HCT116 (cell line): ENCODE data around the gene TNFSF13B. TPM values are rescaled to one million over a fixed set of nuclear protein-coding genes. Genes with fewer than 3 reads are reported as not detected.

Experiments
- ATAC-seq: fragments of 200-7000 bp; cut with Tn5 transposase; 2 replicates; pipeline ENCODE4 v1.9.1; 2020; ENCODE audit warnings: mild to moderate bottlenecking, moderate library complexity
- BruUV-seq: library from RNA; stranded (reverse); fragments of 400-500 nt; replicated peaks from 2 replicates; lab custom pipeline; 2021; lab: Mats Ljungman, UMichigan
- CTCF ChIA-PET: fragments of 300-600 bp; sonication (Branson Sonifier 250); formaldehyde crosslinking; loops from one replicate; lab custom pipeline; 2021; ENCODE audit warnings: antibody characterized with exemption; lab: Charles Lee
- POLR2A ChIA-PET: fragments of 300-600, 350-600 bp; sonication (Branson Sonifier 250); formaldehyde crosslinking; loops from one replicate; lab custom pipeline; 2021; ENCODE audit warnings: antibody characterized with exemption; lab: Charles Lee
- RAD21 ChIA-PET, 2 experiments: fragments of 300-600 bp; sonication (Branson Sonifier 250); formaldehyde crosslinking; loops; one replicate each; lab custom pipeline; 2023; ENCODE audit warnings: low total read pairs in 2 of 2; ENCODE audit not compliant: uncharacterized antibody in 2 of 2, unreplicated experiment in 2 of 2, low non-redundant PET in 1 of 2; lab: Charles Lee
- DNase-seq: peaks from one replicate; pipeline ENCODE4 v3.0.0-alpha.2; 2010; ENCODE audit warnings: low read depth, low spot score
- H2AFZ ChIP-seq: fragments of 200-600 bp; shearing (Covaris generic), sonication (generic); 2 replicates; pipeline ENCODE4 v1.6.1; 2017; ENCODE audit warnings: low read depth, mixed run types, mixed read lengths, antibody characterized with exemption, low read length; ENCODE audit not compliant: poor library complexity, severe bottlenecking
- H3K27ac ChIP-seq: 2 replicates; pipeline ENCODE4 v1.5.1; 2012; ENCODE audit warnings: low read depth, low read length
- H3K27me3 ChIP-seq: fragments of 200-600 bp; sonication (generic); 2 replicates; pipeline ENCODE4 v1.6.1; 2016; ENCODE audit warnings: mixed run types, low read length, mixed read lengths; ENCODE audit not compliant: insufficient read depth
- H3K36me3 ChIP-seq, 2 experiments: fragments of 200-500 bp in 1 of 2; fragments of 200-600 bp in 1 of 2; sonication (Bioruptor generic) in 1 of 2; sonication (generic) in 1 of 2; 2 replicates each; pipeline versions ENCODE4 v1.5.1 to v1.6.1; 2014 to 2016; ENCODE audit warnings: low read length in 2 of 2, inconsistent platforms in 1 of 2, mixed read lengths in 1 of 2, mixed run types in 1 of 2; ENCODE audit not compliant: insufficient read depth in 2 of 2, control insufficient read depth in 1 of 2
- H3K4me1 ChIP-seq, 2 experiments: fragments of 200-600 bp in 1 of 2; sonication (generic) in 1 of 2; 2 replicates each; pipeline versions ENCODE4 v1.5.1 to v1.6.1; 2012 to 2017; ENCODE audit warnings: low read length in 2 of 2, inconsistent platforms in 1 of 2, mild to moderate bottlenecking in 1 of 2, mixed read lengths in 1 of 2, mixed run types in 1 of 2, moderate library complexity in 1 of 2; ENCODE audit not compliant: insufficient read depth in 2 of 2, control insufficient read depth in 1 of 2
- H3K4me2 ChIP-seq: fragments of 200-600 bp; sonication (generic); 2 replicates; pipeline ENCODE4 v1.6.1; 2017; ENCODE audit warnings: mixed run types, low read length, mixed read lengths
- H3K4me3 ChIP-seq, 2 experiments: fragments of 200-600 bp in 1 of 2; sonication (generic) in 1 of 2; replicated peaks in 1 of 2; 2 replicates each; pipeline ENCODE4 v1.5.1; 2011 to 2016; ENCODE audit warnings: low read length in 2 of 2, control low read depth in 1 of 2, low read depth in 1 of 2, mild to moderate bottlenecking in 1 of 2, mixed read lengths in 1 of 2, mixed run types in 1 of 2
- H3K79me2 ChIP-seq: fragments of 200-600 bp; sonication (generic); 2 replicates; pipeline ENCODE4 v1.6.1; 2017; ENCODE audit warnings: mild to moderate bottlenecking, mixed run types, low read length, moderate library complexity, mixed read lengths; ENCODE audit not compliant: insufficient read depth
- H3K9ac ChIP-seq: fragments of 200-600 bp; sonication (generic); 2 replicates; pipeline ENCODE4 v1.6.1; 2016; ENCODE audit warnings: low read length, mixed read lengths
- H3K9me2 ChIP-seq: fragments of 200-600 bp; sonication (generic), shearing (Covaris generic); 2 replicates; pipeline ENCODE4 v1.6.1; 2017; ENCODE audit warnings: mixed run types, mild to moderate bottlenecking, moderate library complexity; ENCODE audit not compliant: insufficient read depth
- H3K9me3 ChIP-seq, 2 experiments: fragments of 200-500 bp in 1 of 2; fragments of 200-600 bp in 1 of 2; sonication (Bioruptor generic) in 1 of 2; sonication (generic) in 1 of 2; 2 replicates each; pipeline ENCODE4 v1.6.1; 2014 to 2017; ENCODE audit warnings: low read length in 2 of 2, mixed read lengths in 2 of 2, inconsistent platforms in 1 of 2, low read depth in 1 of 2, mild to moderate bottlenecking in 1 of 2, mixed run types in 1 of 2, moderate library complexity in 1 of 2; ENCODE audit not compliant: control insufficient read depth in 1 of 2, insufficient read depth in 1 of 2
- H4K20me1 ChIP-seq: fragments of 200-600 bp; sonication (generic), shearing (Covaris generic); 2 replicates; pipeline ENCODE4 v1.6.1; 2017; ENCODE audit warnings: mixed run types, mild to moderate bottlenecking, moderate library complexity; ENCODE audit not compliant: insufficient read depth
- ATF3 ChIP-seq: IDR thresholded peaks from 2 replicates; pipeline ENCODE4 v1.6.1; 2012
- CBX3 ChIP-seq: IDR thresholded peaks from 2 replicates; pipeline ENCODE4 v1.6.1; 2012; ENCODE audit warnings: low read depth
- CEBPB ChIP-seq: IDR thresholded peaks from 2 replicates; pipeline ENCODE4 v1.6.1; 2012; ENCODE audit warnings: low read depth
- CTCF ChIP-seq, 3 experiments: fragments of 200-600 bp in 1 of 3; sonication (generic) in 1 of 3; IDR thresholded peaks in 2 of 3; conservative IDR thresholded peaks in 1 of 3; 2 replicates each; pipeline ENCODE4 v1.5.1; 2012 to 2017; ENCODE audit warnings: low read depth in 2 of 3, low read length in 2 of 3, antibody characterized with exemption in 1 of 3, borderline replicate concordance in 1 of 3, control low read depth in 1 of 3, mild to moderate bottlenecking in 1 of 3, mixed read lengths in 1 of 3, mixed run types in 1 of 3, moderate library complexity in 1 of 3; ENCODE audit not compliant: insufficient read depth in 1 of 3
- EGR1 ChIP-seq: IDR thresholded peaks from 2 replicates; pipeline ENCODE4 v1.6.1; 2012; ENCODE audit warnings: low read depth
- ELF1 ChIP-seq: IDR thresholded peaks from 2 replicates; pipeline ENCODE4 v1.6.1; 2012; ENCODE audit warnings: low read depth, borderline replicate concordance
- EZH2 ChIP-seq: fragments of 200-600 bp; sonication (generic); IDR thresholded peaks from 2 replicates; pipeline ENCODE4 v1.6.1; 2017; ENCODE audit warnings: antibody characterized with exemption, mixed run types
- EZH2phosphoT487 ChIP-seq: fragments of 200-600 bp; IDR thresholded peaks from 2 replicates; pipeline ENCODE4 v1.6.1; 2018; ENCODE audit warnings: antibody characterized with exemption, borderline replicate concordance
- FOSL1 ChIP-seq: IDR thresholded peaks from 2 replicates; pipeline ENCODE4 v1.6.1; 2012; ENCODE audit warnings: low read depth
- JUND ChIP-seq: IDR thresholded peaks from 2 replicates; pipeline ENCODE4 v1.6.1; 2012
- MAX ChIP-seq: IDR thresholded peaks from 2 replicates; pipeline ENCODE4 v1.6.1; 2012
- POLR2A ChIP-seq: IDR thresholded peaks from 2 replicates; pipeline ENCODE4 v1.7.0; 2011; ENCODE audit warnings: borderline replicate concordance; ENCODE audit not compliant: insufficient read depth, insufficient read length; ENCODE audit errors: extremely low read depth
- SIN3A ChIP-seq: IDR thresholded peaks from 2 replicates; pipeline ENCODE4 v1.6.1; 2012; ENCODE audit warnings: low read depth
- SRF ChIP-seq: IDR thresholded peaks from 2 replicates; pipeline ENCODE4 v1.6.1; 2012; ENCODE audit warnings: low read depth
- YY1 ChIP-seq: IDR thresholded peaks from 2 replicates; pipeline ENCODE4 v1.6.1; 2011; ENCODE audit warnings: low read length, low read depth, moderate library complexity, mild to moderate bottlenecking; ENCODE audit not compliant: insufficient replicate concordance; ENCODE audit errors: extremely low read depth
- ZBTB33 ChIP-seq: IDR thresholded peaks from 2 replicates; pipeline ENCODE4 v1.6.1; 2011; ENCODE audit warnings: mild to moderate bottlenecking, low read length, moderate library complexity; ENCODE audit not compliant: insufficient replicate concordance; ENCODE audit errors: extremely low read depth
- ZFX ChIP-seq: fragments of 450-650 bp; IDR thresholded peaks from 2 replicates; pipeline ENCODE4 v1.6.1; 2017
- ZNF274 ChIP-seq: fragments of 200-500 bp; sonication (Bioruptor generic); IDR thresholded peaks from 2 replicates; pipeline ENCODE4 v1.6.1; 2014; ENCODE audit warnings: mild to moderate bottlenecking, low read depth, low read length, inconsistent platforms
- intact Hi-C: fragments of 100-400 bp; cut with micrococcal nuclease; formaldehyde crosslinking; loops from 2 replicates; pipeline ENCODE4 v1.10.0; 2022
- total RNA-seq: library from RNA; stranded (reverse); gene quantifications from one replicate; pipeline ENCODE4 v1.2.1, GENCODE V29; 2021; ENCODE audit not compliant: unreplicated experiment

Gene TNFSF13B
- total RNA-seq, 1 experiment from 2014 or later: 1.3 TPM

- intact Hi-C loops: no loop called here
- TF ChIP-seq CBX3 (no peak), JUND (no peak), EGR1 (no peak), SIN3A (no peak), YY1 (no peak), ZFX (no peak), CEBPB (no peak), EZH2phosphoT487 (no peak), ELF1 (no peak), POLR2A (no peak), EZH2 (no peak)
- DNase-seq (no peak), ATAC-seq (no peak)
- Histone ChIP-seq H3K4me3 (no peak overlapping the region), H3K9me2 (no peaks in the 10 kb centered on the region; the same call in 1 of the 2 replicates), H3K9me3 (no peaks in the 10 kb centered on the region), H3K9ac (no peak overlapping the region), H3K36me3 (no peaks in the 10 kb centered on the region), H3K79me2 (peaks cover 47% of the 10 kb centered on the region), H4K20me1 (no peaks in the 10 kb centered on the region), H3K27me3 (no peaks in the 10 kb centered on the region), H3K27ac (no peak overlapping the region), H3K4me2 (no peak overlapping the region), H3K4me1 (no peaks in the 10 kb centered on the region), H2AFZ (no peak overlapping the region)
- no TSS peak for BruUV-seq
- POLR2A ChIA-PET: no interaction called here
- CTCF ChIA-PET: no interaction called here
- RAD21 ChIA-PET: no interaction called here
Measured at GRCh38 chr13:108230377-108230776, 39.1 kb upstream of the TNFSF13B start.

GRCh38 chr13:108249150-108249549 lies 20.4 kb upstream of the TNFSF13B start:
- H2AFZ ChIP-seq: no peak overlapping the region
- H3K9me3 ChIP-seq: no peaks in the 10 kb centered on the region
- no peaks in the 10 kb centered on the region for H3K27me3 ChIP-seq
- no peak for DNase-seq
- no TSS peak for BruUV-seq
- ChIA-PET CTCF (no interaction called here), POLR2A (no interaction called here), RAD21 (interaction anchor here in 1 of 2 experiments (0.6 kb wide), 1 partner anchor 34 kb away, joined by 5 read pairs; the partner anchor contains the start of gene LIG4)
- H3K4me3 ChIP-seq: no peak overlapping the region
- H3K4me1 ChIP-seq: no peaks in the 10 kb centered on the region
- no peaks in the 10 kb centered on the region for H3K36me3 ChIP-seq
- H3K9me2 ChIP-seq: no peaks in the 10 kb centered on the region
- H3K27ac ChIP-seq: no peak overlapping the region
- H4K20me1 ChIP-seq: no peaks in the 10 kb centered on the region
- H3K79me2 ChIP-seq: no peaks in the 10 kb centered on the region
- intact Hi-C loops: no loop called here
- no peak overlapping the region for H3K4me2 ChIP-seq
- no peak overlapping the region for H3K9ac ChIP-seq
- ATAC-seq: no peak
- no peak for TF ChIP-seq SRF
- TF ChIP-seq EGR1: no peak
- TF ChIP-seq JUND: no peak
- no peak for TF ChIP-seq CTCF (IDR thresholded peaks at IDR 0.05 in 2 of 3, conservative IDR thresholded peaks at IDR 0.05 in 1 of 3; ENCODE audit: borderline replicate concordance in 1 of 3, insufficient read depth in 1 of 3, low read depth in 2 of 3, low read length in 2 of 3)
- TF ChIP-seq MAX: no peak
- no peak for TF ChIP-seq FOSL1
- TF ChIP-seq ATF3: no peak
- TF ChIP-seq ZNF274: no peak
- TF ChIP-seq EZH2: no peak
- TF ChIP-seq POLR2A: no peak
- TF ChIP-seq CBX3: no peak
- TF ChIP-seq EZH2phosphoT487: no peak
- TF ChIP-seq ZBTB33: no peak
